ENCODE data around the gene BRD3.
"Not testable (repeated sequence)": the region's sequence is repeated elsewhere in the genome, so short reads cannot be mapped to it uniquely, and the experiment has no call there.

The BRD3 gene

DNA sequence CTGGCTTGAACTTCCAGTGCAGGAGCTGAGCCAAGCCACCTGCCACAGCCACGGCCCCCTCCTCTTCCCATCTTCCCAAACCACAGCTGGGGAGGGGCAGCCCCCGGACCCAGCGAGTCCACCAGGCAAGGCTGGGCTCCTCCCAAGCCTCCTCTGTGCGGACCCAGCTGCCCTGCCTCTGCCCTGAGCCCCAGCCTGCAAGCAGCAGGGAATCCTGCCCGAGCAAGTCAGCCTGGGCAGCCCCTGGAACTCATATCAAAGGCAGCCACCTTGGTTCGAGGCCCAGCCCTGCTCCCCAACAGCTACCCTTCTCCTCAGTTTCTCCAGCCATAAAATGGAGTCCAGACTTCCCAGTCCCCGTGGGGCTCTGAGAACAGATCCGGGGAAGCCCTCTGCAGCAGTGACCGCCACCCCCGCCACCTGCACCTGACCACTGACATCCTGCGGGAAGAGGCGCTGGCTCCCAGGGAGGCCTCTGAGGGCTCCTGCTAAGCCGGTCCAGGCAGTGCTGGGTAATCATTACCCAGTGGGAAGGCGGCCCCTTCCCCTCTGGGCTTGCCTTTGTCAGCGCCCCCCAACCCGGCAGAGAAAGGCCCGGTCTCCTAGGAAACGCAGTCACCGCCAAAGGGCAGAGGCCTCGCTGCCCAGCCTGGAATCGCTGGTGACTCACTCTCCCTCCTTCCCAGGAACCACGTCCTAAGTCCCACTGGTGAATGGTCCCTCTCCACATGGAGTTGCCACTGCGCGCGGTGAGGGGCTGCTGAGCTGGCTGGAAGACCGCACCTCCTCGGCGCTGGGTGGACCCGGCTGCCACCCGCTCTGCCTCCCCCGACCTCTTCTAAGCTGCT, 77.2 kb downstream of the BRD3 start:
- no peak for DNase-seq

GRCh38 chr9:133989625-133990365, 78.0 kb downstream of the BRD3 start:
- DNase-seq = no peak

- not testable (repeated sequence) for DNase-seq
Measured at GRCh38 chr9:133988771-133989170, 79.1 kb downstream of the BRD3 start.

GRCh38 chr9:133987946-133988665, 79.7 kb downstream of the BRD3 start:
- no peak for DNase-seq

DNA sequence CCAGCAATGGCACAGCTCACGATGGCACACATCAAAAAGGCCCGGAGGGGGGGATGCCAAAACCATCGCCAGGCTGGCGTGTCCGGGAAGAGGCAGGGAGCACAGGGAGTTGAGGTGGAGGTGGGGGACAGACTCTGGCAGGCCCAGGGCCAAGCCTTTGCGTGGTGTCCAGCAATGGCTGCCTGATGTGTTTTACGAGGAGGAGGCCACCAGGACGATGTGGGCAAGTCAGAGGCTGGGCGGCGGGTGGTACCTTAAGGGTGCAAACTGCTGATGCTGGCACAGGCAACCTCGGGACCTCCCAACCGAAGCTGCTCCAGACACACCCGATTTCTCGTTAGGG, 80.4 kb downstream of the BRD3 start:
- DNase-seq = no peak

- DNase-seq = no peak
Measured at GRCh38 chr9:133986774-133987445, 80.9 kb downstream of the BRD3 start.

- no peak for DNase-seq
Measured at GRCh38 chr9:133986061-133986460, 81.8 kb downstream of the BRD3 start.

GRCh38 chr9:133982971-133983720, 84.7 kb downstream of the BRD3 start:
- no peak for DNase-seq

GRCh38 chr9:133981958-133982681, 85.7 kb downstream of the BRD3 start:
- DNase-seq = no peak

GRCh38 chr9:133981589-133981957, 86.3 kb downstream of the BRD3 start:
- no peak for DNase-seq

DNA sequence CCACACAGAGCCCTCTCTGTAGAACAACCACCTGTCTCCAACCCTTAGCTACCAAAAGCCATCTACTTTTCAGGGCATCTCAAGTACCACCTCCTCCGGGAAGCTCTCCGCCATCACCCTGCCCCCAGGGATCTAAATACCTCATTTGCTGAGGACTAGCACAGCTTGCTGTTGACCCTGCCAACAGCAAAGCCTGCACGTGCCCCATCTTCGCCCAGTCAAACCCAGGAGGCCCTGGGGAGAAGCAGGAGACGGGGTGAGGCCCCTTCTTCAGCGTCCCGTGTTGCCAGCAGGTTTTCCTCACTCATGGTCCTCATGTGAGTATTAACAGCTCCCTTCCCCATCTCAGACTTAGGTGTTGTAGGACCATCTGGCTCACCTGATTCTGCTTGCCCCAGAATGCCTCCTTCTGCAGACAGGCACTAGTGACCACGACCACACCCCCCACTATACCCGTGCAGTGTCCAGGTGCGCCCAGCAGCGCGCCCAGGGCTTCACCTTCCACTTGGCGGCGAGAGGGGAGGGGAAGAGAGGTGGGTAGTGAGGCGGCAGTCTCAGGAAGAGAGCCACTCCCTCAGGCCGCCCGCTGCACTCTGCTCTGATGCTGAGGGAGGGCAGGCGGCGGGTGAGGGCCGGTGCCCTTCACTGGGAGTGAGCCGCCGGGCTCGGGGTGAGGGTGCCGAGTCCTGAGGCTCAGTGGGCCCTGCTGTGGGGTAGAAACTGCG, 86.8 kb downstream of the BRD3 start:
- DNase-seq = no peak
